ENCODE results near the gene CYP27B1.

Gene CYP27B1, protein sequence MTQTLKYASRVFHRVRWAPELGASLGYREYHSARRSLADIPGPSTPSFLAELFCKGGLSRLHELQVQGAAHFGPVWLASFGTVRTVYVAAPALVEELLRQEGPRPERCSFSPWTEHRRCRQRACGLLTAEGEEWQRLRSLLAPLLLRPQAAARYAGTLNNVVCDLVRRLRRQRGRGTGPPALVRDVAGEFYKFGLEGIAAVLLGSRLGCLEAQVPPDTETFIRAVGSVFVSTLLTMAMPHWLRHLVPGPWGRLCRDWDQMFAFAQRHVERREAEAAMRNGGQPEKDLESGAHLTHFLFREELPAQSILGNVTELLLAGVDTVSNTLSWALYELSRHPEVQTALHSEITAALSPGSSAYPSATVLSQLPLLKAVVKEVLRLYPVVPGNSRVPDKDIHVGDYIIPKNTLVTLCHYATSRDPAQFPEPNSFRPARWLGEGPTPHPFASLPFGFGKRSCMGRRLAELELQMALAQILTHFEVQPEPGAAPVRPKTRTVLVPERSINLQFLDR

DNA sequence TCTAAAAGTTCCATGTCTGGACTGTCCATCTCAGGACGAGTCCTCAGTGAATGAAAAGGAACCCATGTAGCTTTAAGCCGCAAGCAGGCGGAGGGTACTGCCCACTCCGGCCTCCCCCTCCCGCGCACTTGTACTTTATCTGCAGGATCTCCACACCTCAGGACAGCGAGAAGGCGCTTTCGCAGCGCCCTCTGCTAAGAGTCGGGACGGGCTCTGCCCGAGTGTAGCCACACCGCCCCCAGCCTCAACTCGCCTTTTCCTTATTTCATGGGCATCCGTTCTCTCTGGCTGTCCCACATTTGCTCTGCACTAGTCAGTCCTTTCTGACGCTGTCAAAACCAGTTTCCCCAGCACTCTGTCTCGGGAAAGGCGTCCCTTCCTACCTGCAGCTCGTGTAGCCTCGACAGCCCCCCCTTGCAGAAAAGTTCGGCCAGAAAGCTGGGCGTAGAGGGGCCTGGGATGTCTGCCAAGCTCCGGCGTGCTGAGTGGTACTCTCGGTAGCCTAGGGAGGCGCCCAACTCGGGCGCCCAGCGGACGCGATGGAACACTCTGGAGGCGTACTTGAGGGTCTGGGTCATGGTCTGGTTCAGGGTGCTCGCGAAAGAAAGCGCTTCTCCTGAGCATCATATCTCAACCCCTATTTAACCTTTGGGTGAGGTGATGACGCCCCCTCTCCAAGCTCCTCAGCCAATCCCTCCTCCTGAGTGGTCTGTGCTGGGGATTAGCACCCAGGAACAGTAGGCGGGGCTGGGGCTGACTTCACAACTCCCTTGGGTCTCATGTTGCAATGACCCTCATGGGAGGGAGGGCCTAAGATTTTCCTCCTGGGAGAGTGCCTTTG is at the start of gene CYP27B1:
CYP27B1 (minus strand) TSS at position 615 of the 841 bp plus-strand sequence; CDS start at position 578, 37 bp downstream.
- DNase-seq, result no peak

GRCh38 chr12:57816001-57816854 is 49.4 kb upstream of the CYP27B1 start:
- DNase-seq, result no peak

- DNase-seq, result no peak
Observed at GRCh38 chr12:57815177-57816000, 48.5 kb upstream of the CYP27B1 start.

DNA sequence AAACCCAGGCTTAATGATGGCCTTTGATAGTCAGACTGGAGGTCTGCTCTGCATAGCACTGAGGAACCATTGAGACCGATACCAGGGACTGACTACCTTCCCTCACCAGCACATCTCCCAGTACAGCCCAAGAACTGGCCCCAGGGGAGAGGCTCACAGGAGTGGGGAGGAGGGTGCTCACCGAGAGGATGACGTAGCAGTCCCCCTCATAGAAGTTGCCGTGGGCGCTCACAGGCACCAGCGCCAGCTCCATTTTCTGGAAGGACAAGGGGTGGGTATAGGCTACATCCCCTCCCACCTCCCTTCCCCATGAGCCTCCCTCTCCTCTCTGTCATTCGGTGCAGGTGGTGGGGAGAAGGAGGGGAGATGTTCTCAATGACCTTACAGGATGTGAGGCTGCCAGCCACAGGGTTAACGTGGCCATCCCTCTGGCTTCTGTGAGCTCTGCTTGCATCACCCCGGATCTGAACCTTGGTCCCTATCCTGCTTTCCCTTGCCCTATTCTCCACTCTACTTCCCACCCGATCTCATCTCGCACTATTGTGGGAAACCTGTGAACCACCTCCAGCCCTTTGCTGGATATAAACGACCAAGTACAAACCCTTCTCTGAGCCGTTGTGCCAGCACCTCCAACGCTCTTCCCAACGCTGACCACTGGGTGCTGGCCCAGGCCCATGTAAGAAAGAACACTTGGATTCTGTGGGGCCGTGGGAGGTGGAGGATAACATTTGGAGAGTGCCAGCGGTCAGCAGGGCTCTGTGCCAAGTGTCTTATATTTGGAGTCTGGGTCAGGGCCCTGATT is 47.3 kb upstream of the CYP27B1 start:
- no peak for DNase-seq

DNA sequence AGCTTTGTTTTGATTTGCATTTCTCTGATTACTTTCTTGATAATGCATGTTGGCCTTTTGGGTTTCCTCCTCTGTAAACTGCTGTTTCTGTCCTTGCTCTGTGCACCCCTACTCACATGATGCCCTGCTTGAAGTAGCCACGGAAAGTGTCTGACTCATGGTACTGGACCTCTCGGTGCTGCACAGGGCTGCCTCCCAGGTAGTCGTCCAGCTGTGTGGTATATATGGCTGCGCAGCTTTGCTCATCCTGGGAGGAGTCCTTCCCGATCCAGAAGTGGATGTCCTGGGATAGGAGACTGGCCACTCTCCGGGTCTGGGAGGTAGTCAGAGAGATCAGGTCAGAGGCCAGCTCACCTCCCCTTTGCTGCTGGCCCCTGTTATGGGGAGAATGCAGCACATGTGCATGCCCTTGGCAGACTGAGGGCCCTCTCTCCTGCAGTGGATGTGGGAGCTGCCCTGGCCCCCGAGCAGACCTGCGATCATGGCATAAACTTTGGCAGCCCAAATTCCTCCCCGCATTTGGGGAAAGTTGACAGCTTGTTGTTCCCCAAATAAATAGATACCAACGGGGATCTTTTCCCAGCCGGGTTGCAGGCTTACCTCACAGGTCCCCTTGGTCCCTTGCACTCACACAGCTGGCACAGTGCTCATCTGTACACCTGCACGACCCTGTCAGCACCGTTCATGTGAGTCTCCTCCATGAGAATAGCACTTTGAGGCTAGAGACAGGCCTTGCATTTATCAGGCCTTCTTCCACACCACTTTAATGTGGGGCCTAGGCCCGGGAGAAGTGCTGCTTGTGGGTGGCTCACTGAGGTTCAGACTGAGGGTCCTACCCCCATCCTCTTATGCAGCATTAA is 46.5 kb upstream of the CYP27B1 start:
- DNase-seq, result no peak

- no peak for DNase-seq
Observed at GRCh38 chr12:57811028-57811755, 44.3 kb upstream of the CYP27B1 start.

DNA sequence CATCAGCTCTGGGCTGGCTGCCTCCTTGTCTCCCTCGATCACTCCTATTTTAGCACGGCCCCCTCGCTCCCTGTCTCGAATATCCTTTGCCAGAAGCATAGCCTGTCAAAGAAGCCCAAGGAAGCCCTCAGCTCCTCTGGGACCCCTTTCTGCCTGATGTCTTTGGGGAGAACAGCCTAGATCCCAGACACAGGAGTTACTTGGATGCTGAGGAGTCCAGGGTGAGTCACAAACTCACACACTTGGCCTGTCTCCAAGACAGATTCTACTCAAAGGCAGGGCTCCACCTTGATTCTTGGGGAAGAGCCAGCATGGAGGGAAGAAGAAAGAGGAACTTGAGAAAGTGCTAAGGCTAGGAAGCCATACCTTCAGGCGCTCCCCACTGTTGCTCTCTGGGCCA is 43.6 kb upstream of the CYP27B1 start:
- DNase-seq, result no peak

DNA sequence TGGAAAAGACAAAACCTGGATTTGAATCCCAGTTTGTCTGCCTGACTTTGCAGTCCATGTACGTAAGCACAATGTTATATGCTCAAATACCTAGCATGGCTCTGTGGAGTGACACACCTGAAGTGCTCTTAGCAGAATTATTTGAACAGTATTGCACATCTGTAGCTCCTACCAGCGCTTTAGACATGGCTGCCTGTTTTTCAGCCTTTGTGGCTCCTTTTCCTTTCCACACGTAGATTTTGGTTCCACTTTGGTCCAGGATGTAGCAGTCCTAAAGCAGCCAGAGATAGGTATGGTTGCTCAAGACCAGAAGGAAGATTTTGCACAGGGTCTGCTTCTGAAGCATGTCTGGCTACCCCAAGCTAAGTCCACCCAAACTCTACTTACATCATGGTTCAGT is 42.5 kb upstream of the CYP27B1 start:
- no peak for DNase-seq

DNA sequence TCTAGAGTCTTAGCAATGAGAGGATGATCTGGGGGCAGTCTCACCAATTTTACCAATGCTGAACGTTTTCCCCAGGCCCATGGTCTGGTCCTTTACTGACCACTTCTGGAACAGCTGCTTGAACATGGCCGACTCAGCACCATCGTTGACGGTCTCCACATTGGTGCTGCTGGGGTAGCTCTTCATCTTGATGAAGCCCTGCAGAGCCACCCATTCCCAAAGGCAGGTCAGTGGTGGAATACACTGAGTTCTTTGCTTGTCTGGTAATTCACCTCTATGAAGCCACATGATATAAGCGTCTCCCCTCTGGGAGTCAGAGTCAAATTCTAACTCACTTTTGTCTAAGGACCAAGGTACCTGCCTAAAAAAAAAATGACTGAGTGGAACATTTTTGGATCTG is 41.5 kb upstream of the CYP27B1 start:
- DNase-seq, result no peak

DNA sequence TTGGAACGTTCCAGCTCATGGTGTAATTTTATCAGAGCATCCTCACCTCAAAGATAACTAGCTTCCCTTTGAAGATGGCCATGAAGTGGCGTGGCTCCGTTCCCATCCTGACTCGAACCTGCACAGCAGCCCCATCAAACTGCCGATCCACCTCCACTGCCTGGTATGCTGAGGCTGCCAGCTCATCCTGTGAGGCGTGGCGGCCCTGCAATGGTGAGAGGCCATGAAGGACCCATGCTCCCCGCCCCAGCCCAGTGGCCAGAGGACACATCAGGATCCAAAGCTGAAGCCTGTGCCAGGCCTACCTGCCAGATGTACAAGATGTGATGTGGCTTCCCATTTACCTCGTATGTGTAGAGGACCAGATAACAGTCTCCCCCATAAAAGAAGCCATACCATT is 40.4 kb upstream of the CYP27B1 start:
- no peak for DNase-seq

GRCh38 chr12:57806677-57807076 is 39.8 kb upstream of the CYP27B1 start:
- no peak for DNase-seq

DNA sequence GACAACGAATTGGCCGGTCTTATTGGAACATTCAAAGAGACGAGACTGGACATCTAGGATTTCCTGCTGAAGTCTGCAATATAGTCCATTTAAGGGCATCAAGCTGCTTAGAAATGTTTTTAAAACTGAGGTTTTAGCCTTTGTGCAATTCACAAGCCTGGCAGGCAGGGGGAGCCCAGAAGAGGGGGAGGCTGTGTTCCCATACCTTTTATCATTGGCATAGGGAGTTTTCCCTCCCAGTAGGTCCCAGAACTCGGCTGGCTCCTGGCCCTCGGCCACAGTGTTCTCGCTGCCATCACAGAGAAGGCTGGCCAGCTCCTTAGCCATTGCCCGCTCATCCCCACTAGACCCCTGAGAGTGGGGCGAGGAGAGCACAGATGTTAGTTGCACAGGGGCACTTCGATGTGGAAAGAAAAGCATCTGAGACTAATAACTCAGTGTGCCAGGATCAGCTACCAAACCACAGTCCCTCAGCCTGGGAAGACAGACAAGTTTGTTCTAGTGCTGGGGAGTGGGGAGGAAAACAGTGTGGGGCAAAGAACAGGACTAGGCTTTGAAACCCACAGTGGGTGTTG is 36.5 kb upstream of the CYP27B1 start:
- peak; percentile 26 for DNase-seq

GRCh38 chr12:57802607-57803006 is 35.7 kb upstream of the CYP27B1 start:
- no peak for DNase-seq

- DNase-seq, result no peak
Observed at GRCh38 chr12:57800965-57801364, 34.1 kb upstream of the CYP27B1 start.

DNA sequence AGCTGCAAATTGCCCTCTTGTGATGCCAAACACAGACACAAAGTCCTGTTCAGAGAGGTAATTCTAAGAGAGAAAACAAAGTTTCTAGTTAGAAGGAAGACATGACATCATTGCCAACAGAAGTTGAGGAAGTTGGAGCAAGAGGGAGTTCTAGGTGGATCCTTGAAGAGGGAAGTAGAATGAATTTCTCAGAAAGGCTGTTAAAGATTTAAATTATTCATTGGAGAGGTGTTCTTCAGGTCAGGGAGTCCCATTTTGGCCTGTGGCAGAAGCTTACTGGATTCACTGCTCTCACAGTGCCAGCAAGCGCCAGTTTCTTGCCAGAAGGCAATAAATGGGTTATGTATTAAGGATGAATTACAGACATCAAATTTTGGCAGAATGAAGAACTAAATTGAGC is 31.1 kb upstream of the CYP27B1 start:
- DNase-seq, result no peak

- DNase-seq, result no peak
Observed at GRCh38 chr12:57796996-57797395, 30.1 kb upstream of the CYP27B1 start.

DNA sequence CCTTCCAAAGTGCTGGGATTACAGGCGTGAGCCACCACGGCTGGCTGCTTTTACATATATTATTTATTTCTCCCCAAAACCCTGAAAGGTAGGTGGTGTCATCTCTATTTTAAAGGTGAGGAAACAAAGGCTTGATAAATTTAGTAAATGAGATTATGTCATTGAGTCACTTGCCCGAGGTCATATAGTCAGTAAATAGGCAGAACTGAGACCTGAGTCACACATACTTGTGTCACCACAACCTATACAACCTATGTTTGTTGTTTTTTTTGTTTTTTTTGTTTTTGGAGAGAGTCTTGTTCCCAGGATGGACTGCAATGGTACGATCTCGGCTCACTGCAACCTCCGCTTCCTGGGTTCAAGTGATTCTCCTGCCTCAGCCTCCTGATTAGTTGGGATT is 28.5 kb upstream of the CYP27B1 start:
- no peak for DNase-seq

DNA sequence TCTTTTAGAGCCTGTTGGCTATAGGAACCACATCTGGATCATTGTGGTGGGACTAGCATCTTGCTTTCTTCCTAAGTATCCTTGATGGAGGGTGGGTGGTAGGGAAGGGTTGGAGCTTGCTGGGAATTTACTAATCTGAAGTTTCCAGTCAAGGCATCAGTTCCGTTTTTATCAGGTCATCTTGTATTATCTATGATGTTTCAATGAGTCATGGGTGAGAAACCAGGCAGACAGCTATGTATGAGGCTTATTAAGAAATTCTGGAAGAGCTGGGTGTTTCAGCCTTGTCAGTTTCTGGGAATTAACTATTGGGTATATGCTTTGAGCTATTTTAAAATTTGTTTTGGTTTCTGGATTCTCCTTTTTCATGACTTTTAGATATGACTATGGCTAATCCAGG is 27.0 kb upstream of the CYP27B1 start:
- DNase-seq, result no peak

GRCh38 chr12:57783861-57784260 is 17.0 kb upstream of the CYP27B1 start:
- no peak for DNase-seq
